ENCODE results near the gene KIF16B. TPM values are rescaled to one million over a fixed set of nuclear protein-coding genes. Genes with fewer than 3 reads are reported as not detected.

The KIF16B gene
- total and polyA plus RNA-seq, 2 experiments from 2014 or later: 8.2 to 26.5 TPM

- no peak for TF ChIP-seq CTCF (IDR thresholded peaks at IDR 0.05; ENCODE audit: low read depth, low read length)
- no peak overlapping the region for H3K4me3 ChIP-seq
- no peaks in the 10 kb centered on the region for H3K4me1 ChIP-seq (ENCODE audit: low read depth)
- no peak overlapping the region for H3K27ac ChIP-seq
- no peak for DNase-seq (ENCODE audit: low read depth in 1 of 2, low spot score in 1 of 2)
- no peaks in the 10 kb centered on the region for H3K9me3 ChIP-seq (ENCODE audit: low read depth)
- no peaks in the 10 kb centered on the region for H3K27me3 ChIP-seq
- H3K36me3 ChIP-seq: no peaks in the 10 kb centered on the region
Observed at GRCh38 chr20:16611817-16612216, 38.6 kb upstream of the KIF16B start.

- TF ChIP-seq CTCF (IDR thresholded peaks at IDR 0.05; ENCODE audit: low read depth, low read length): no peak
- H3K27ac ChIP-seq: no peak overlapping the region
- no peak overlapping the region for H3K4me3 ChIP-seq
- H3K27me3 ChIP-seq: no peaks in the 10 kb centered on the region
- no peaks in the 10 kb centered on the region for H3K4me1 ChIP-seq (ENCODE audit: low read depth)
- H3K36me3 ChIP-seq: no peaks in the 10 kb centered on the region
- DNase-seq (ENCODE audit: low read depth in 1 of 2, low spot score in 1 of 2): no peak
- H3K9me3 ChIP-seq (ENCODE audit: low read depth): no peaks in the 10 kb centered on the region
Observed at GRCh38 chr20:16609066-16609465, 35.8 kb upstream of the KIF16B start.

GRCh38 chr20:16608277-16608650 lies 35.0 kb upstream of the KIF16B start:
- Histone ChIP-seq H3K4me1 (ENCODE audit: low read depth) (no peaks in the 10 kb centered on the region), H3K27me3 (no peaks in the 10 kb centered on the region), H3K4me3 (no peak overlapping the region), H3K27ac (no peak overlapping the region), H3K9me3 (ENCODE audit: low read depth) (no peaks in the 10 kb centered on the region), H3K36me3 (no peaks in the 10 kb centered on the region)
- no peak for TF ChIP-seq CTCF (IDR thresholded peaks at IDR 0.05; ENCODE audit: low read depth, low read length)
- DNase-seq (ENCODE audit: low read depth in 1 of 2, low spot score in 1 of 2): peak in 1 of 2 donors; percentile 88

- no peaks in the 10 kb centered on the region for H3K9me3 ChIP-seq (ENCODE audit: low read depth)
- no peak overlapping the region for H3K27ac ChIP-seq
- H3K36me3 ChIP-seq: no peaks in the 10 kb centered on the region
- no peak overlapping the region for H3K4me3 ChIP-seq
- DNase-seq (ENCODE audit: low read depth in 1 of 2, low spot score in 1 of 2): no peak
- no peaks in the 10 kb centered on the region for H3K27me3 ChIP-seq
- TF ChIP-seq CTCF (IDR thresholded peaks at IDR 0.05; ENCODE audit: low read depth, low read length): no peak
- H3K4me1 ChIP-seq (ENCODE audit: low read depth): no peaks in the 10 kb centered on the region
Observed at GRCh38 chr20:16607364-16608276, 34.4 kb upstream of the KIF16B start.

- TF ChIP-seq CTCF (IDR thresholded peaks at IDR 0.05; ENCODE audit: low read depth, low read length): no peak
- no peaks in the 10 kb centered on the region for H3K9me3 ChIP-seq (ENCODE audit: low read depth)
- H3K4me1 ChIP-seq (ENCODE audit: low read depth): no peaks in the 10 kb centered on the region
- no peak for DNase-seq (ENCODE audit: low read depth in 1 of 2, low spot score in 1 of 2)
- no peaks in the 10 kb centered on the region for H3K36me3 ChIP-seq
- no peak overlapping the region for H3K27ac ChIP-seq
- no peaks in the 10 kb centered on the region for H3K27me3 ChIP-seq
- H3K4me3 ChIP-seq: no peak overlapping the region
Observed at GRCh38 chr20:16606468-16607070, 33.3 kb upstream of the KIF16B start.
